NCI-H1694 (cell line): ENCODE data around the gene SHC1.
"Not testable (repeated sequence)": the region's sequence is repeated elsewhere in the genome, so short reads cannot be mapped to it uniquely, and the experiment has no call there.

ENCODE experiments used
- DNase-seq: peaks from one replicate; lab custom pipeline; 2025; lab: John Stamatoyannopoulos, UW

Gene SHC1

GRCh38 chr1:154995301-154995983 lies 24.9 kb upstream of the SHC1 start:
- DNase-seq = peak; percentile 53

GRCh38 chr1:154994591-154994990 lies 24.0 kb upstream of the SHC1 start:
- no peak for DNase-seq

DNA sequence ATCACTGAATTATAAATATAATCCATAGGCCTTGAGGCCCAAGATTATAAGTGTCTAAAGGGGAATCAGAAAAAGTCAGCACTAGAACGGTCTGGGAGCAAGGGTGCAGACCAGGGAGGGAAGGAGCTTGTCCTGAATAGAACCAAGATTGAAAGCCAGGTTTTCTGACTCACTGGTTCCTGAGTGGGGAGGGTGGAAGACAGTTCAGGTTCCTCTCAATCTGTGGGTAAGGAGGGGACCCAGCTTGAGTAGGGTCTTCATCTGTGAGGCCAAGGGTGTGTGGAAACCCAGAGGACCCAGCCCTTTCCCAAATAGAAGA lies 23.7 kb upstream of the SHC1 start:
- no peak for DNase-seq

- no peak for DNase-seq
Observed at GRCh38 chr1:154993572-154994268, 23.2 kb upstream of the SHC1 start, which contains the start of gene LENEP. LENEP (plus strand) TSS chr1:154993586; CDS start chr1:154993608, 22 bp downstream.

DNA sequence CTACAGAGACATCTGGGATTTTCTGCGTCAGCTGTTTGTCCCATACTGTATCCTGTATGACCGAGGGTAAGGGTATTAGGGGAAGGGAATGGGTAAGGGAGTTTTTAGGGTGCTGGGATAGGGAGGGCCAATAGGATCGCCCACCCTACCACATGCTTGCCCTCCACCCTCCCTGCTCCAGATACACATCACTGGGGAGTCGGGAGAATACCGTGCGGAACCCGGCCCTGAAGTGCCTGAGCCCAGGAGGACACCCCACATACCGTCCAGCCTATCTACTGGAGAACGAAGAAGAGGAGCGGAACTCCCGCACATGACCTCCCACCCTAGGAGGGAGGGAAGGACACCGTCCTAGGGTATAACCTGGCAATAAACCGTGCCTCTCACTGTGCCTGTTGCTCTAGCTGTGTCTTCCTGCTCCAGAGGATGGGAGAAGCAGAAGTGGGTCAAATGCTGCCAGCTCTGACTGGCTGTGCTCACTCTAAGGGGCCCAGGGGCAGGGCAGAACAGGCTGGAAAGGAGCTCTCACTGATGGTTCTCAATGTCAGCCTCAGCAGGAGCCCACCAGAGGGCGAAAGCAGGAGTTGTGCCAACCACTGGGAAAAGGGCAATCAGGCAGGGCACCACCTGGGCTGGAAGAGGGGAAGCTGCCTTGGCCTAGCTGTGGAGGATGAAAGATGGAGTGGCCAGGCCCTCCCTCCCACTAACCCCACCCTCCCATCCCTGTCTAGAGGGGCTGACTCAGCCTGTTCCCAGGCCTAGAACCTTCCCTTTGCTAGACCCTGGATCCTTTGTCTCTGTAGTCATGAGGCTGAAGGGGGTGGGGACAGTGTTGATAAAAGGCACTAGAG lies 22.4 kb upstream of the SHC1 start:
- no peak for DNase-seq

GRCh38 chr1:154990276-154990675 lies 19.7 kb upstream of the SHC1 start:
- DNase-seq = no peak

DNA sequence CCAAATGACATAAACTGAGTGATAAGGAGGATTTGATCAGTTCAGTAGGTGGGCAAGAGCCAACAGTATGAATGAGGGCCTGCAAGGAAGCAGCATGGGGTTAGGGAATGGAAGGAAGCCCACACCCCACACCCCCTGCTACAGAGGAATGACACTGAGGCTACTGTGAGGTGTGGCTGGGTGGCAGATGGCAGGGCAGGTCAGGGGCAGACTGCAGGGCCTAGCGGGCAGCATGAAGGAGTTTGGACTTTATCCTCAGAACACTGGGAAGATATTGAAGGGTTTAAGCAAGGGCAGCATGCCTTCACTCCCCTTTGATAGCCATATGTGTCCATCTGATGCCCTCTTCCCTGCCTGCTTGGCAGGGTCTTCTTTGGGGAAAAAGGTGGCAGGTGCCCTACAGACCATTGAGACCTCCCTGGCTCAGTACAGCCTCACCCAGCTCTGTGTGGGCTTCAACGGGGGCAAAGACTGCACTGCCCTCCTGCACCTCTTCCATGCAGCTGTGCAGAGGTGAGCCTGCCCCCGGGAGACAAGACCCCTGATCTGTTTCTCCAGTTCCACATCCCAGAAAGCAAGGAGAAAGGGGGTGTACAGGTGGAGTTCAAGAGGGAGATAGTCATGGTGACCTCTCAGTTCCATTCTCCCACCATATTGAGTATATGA lies 18.8 kb upstream of the SHC1 start:
- DNase-seq = no peak

- no peak for DNase-seq
Observed at GRCh38 chr1:154988058-154988954, 17.8 kb upstream of the SHC1 start.

GRCh38 chr1:154987326-154987725 lies 16.8 kb upstream of the SHC1 start:
- DNase-seq = no peak

GRCh38 chr1:154986736-154987135 lies 16.2 kb upstream of the SHC1 start:
- DNase-seq = not testable (repeated sequence)

- DNase-seq = no peak
Observed at GRCh38 chr1:154983776-154984466, 13.4 kb upstream of the SHC1 start.

DNA sequence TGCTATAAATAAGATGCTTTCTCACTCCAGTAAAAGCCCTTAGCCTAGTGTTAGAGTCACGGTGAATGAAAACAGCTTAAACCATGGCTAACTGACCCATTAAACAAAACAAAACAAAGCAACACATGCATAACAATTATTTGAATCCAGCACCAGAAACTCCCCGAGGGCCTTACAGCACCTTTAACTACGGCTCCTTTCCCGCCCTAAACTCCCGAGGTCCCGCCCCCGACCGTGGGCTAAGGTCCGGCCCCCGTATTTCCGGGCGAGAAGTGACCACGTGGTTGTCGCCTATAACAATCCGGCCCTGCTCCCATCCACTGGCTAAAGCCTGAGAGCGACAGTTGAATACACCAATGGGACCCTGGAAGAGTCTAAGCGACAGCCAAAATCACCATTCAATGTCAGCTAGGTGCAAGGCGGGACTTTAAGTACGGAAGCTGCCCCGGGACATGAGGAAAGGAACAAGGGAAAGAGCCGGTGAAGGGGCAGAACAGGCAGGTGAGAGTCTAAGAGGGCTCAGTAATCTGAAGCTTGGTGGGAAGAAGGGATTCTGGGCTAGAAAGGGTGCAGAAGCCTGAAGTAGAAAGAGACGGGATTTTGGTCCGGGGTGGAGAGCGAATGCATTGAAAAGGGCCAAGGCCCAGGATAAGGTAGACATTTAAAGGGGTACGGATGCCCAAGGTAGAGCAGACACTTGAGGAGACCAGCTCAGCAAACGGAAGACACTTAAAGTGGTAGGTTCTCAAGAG lies 12.5 kb upstream of the SHC1 start, which contains the start of gene FLAD1:
FLAD1 (plus strand) TSS at position 448 of the 752 bp plus-strand sequence. CDS start 351 bp downstream, outside the sequence.
- peak; percentile 100 for DNase-seq

DNA sequence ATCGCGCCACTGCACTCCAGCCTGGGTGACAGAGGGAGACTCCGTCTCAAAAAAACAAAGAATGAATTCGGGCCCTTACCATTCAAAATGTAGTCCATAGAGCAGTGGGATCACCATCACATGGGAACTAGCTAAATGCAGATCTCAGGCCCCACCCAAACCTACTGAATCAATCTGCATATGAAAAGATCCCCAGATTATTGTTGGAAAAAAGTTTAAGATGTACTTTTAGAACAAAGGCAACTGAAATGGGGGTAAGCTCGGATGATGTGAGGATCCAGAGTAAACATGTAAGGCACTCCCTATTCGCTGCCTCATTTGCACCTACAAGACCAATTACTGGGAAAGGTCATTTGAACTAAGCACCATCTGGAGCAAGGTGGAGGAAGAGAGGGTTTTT lies 11.8 kb upstream of the SHC1 start:
- no peak for DNase-seq

GRCh38 chr1:154978360-154978759 lies 7.8 kb upstream of the SHC1 start:
- no peak for DNase-seq

- not testable (repeated sequence) for DNase-seq
Observed at GRCh38 chr1:154977762-154978161, 7.2 kb upstream of the SHC1 start.

GRCh38 chr1:154975409-154976059 lies 5.0 kb upstream of the SHC1 start:
- no peak for DNase-seq

GRCh38 chr1:154974808-154975408 lies 4.4 kb upstream of the SHC1 start:
- peak; percentile 97 for DNase-seq

DNA sequence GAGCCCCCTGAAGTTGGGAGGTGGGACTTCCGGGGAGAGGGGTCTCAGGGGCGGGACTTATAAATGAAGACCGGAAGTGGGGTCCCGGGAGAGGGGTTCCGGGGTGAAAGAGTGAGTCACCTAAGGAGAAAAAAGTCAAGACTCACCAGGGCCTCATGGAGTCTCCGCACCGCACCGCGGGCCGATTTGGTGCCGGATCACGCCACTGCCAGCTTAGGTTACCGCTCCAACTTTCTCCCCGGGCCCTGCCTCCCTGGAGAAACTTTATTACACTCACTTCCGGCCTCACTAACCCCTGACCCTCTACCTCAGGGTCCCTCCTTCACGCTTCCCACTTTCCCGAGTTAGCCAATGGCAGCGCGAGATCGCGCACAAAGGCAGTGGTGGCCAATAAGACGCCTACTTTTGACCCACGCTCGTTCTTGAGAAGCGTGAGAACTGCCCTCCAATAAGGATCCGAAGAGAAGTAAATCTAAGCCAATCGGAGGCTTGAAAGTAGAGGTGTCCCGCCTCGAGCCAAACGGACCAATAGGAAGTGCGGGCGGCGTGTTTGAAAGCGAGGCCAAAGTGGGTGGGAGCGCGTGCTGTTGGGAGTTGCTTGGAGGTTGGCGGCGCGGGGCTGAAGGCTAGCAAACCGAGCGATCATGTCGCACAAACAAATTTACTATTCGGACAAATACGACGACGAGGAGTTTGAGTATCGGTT lies 3.7 kb upstream of the SHC1 start, which contains the start of gene CKS1B:
CKS1B (plus strand) TSS at position 580 of the 706 bp plus-strand sequence; CDS start at position 645, 65 bp downstream.
- peak; percentile 100 for DNase-seq
